ENCODE measurements around the gene DAGLA. TPM values are rescaled to one million over a fixed set of nuclear protein-coding genes. Genes with fewer than 3 reads are reported as not detected.

DAGLA gene
- total and polyA plus RNA-seq, 2 of the 13 experiments (the other 11 are each of a cell fraction or from before 2014, with no cell fraction given) = 2.6 to 3.9 TPM

GRCh38 chr11:61682093-61682732 is 2.0 kb downstream of the DAGLA start (continued):
- TF ChIP-seq MEIS2 (CRISPR knock-in tag; IDR thresholded peaks at IDR 0.05) (peak; percentile 97), MYC (CRISPR knock-in tag; IDR thresholded peaks at IDR 0.05; ENCODE audit: borderline replicate concordance) (peak; percentile 97), CSRNP1 (CRISPR knock-in tag; IDR thresholded peaks at IDR 0.05) (peak; percentile 77; the same call in 1 of the 2 replicates), MXD4 (CRISPR knock-in tag; IDR thresholded peaks at IDR 0.05) (peak; percentile 97), BCL6 (CRISPR knock-in tag; IDR thresholded peaks at IDR 0.05) (peak; percentile 71), ZBTB34 (CRISPR knock-in tag; IDR thresholded peaks at IDR 0.05) (peak; percentile 89; the same call in 1 of the 2 replicates), SATB2 (CRISPR knock-in tag; IDR thresholded peaks at IDR 0.05) (peak; percentile 47; the same call in 1 of the 2 replicates), ZNF598 (CRISPR knock-in tag; IDR thresholded peaks at IDR 0.05; ENCODE audit: borderline replicate concordance) (no peak), ZBTB38 (CRISPR knock-in tag; IDR thresholded peaks at IDR 0.05) (peak; percentile 86), ZNF18 (CRISPR knock-in tag; IDR thresholded peaks at IDR 0.05; ENCODE audit: insufficient replicate concordance) (peak; percentile 69), MXI1 (IDR thresholded peaks at IDR 0.05; ENCODE audit: borderline replicate concordance, low read depth, low read length) (peak; percentile 97), SMAD3 (CRISPR knock-in tag; IDR thresholded peaks at IDR 0.05) (peak; percentile 78), TBX3 (IDR thresholded peaks at IDR 0.05; ENCODE audit: borderline replicate concordance) (peak; percentile 66), ZNF781 (CRISPR knock-in tag; IDR thresholded peaks at IDR 0.05; ENCODE audit: borderline replicate concordance, not compliant biosample characterization) (no peak), CAMTA2 (CRISPR knock-in tag; IDR thresholded peaks at IDR 0.05; ENCODE audit: borderline replicate concordance) (no peak), HDAC1 (CRISPR knock-in tag; IDR thresholded peaks at IDR 0.05) (peak; percentile 86), POLR2AphosphoS2 (IDR thresholded peaks at IDR 0.05; ENCODE audit: low read depth, low read length) (0 out of 2 replicates have a peak, but pooled peaks have one; percentile 13), SRSF4 (IDR thresholded peaks at IDR 0.05; ENCODE audit: low read depth, low read length, poor library complexity, severe bottlenecking) (no peak), ZNF12 (CRISPR knock-in tag; IDR thresholded peaks at IDR 0.05) (no peak), PATZ1 (CRISPR knock-in tag; IDR thresholded peaks at IDR 0.05) (peak; percentile 100), JUNB (CRISPR knock-in tag; IDR thresholded peaks at IDR 0.05; ENCODE audit: borderline replicate concordance) (peak; percentile 93), SIX1 (CRISPR knock-in tag; IDR thresholded peaks at IDR 0.05; ENCODE audit: borderline replicate concordance) (peak; percentile 59), ZNF496 (CRISPR knock-in tag; IDR thresholded peaks at IDR 0.05; ENCODE audit: insufficient replicate concordance) (no peak)
